T-helper 2 cell treated with Interferon-gamma antibody and Interleukin-4, amounts not matched to agents 5 μg/mL and 100 μg/mL, for 36 hours (primary cell): ENCODE results near the gene ZNF248.
"Not testable (repeated sequence)": the region's sequence is repeated elsewhere in the genome, so short reads cannot be mapped to it uniquely, and the experiment has no call there.

Experiments
- DNase-seq: peaks from one replicate; pipeline ENCODE4 v3.0.0; 2021; ENCODE audit warnings: low spot score
- H3K27ac Mint-ChIP-seq: one replicate; pipeline ENCODE4 v1.8.0; 2021; ENCODE audit warnings: mild to moderate bottlenecking, mixed read lengths
- H3K27me3 Mint-ChIP-seq: one replicate; pipeline ENCODE4 v1.8.0; 2021; ENCODE audit warnings: low read depth, mixed read lengths
- H3K36me3 Mint-ChIP-seq: one replicate; pipeline ENCODE4 v1.8.0; 2021; ENCODE audit warnings: low read depth, mixed read lengths
- H3K4me1 Mint-ChIP-seq: one replicate; pipeline ENCODE4 v1.8.0; 2021; ENCODE audit warnings: low read depth, mixed read lengths
- H3K4me3 Mint-ChIP-seq: one replicate; pipeline ENCODE4 v1.8.0; 2022; ENCODE audit warnings: mild to moderate bottlenecking, moderate library complexity, mixed read lengths
- H3K9me3 Mint-ChIP-seq: one replicate; pipeline ENCODE4 v1.8.0; 2021; ENCODE audit warnings: mixed read lengths

The ZNF248 gene

GRCh38 chr10:37748170-37748569, 109.2 kb downstream of the ZNF248 start:
- Mint-ChIP-seq H3K9me3 (peaks cover 12% of the 10 kb centered on the region), H3K4me3 (no peak overlapping the region), H3K4me1 (no peaks in the 10 kb centered on the region), H3K36me3 (no peaks in the 10 kb centered on the region), H3K27me3 (no peaks in the 10 kb centered on the region), H3K27ac (no peak overlapping the region)
- DNase-seq = no peak

DNA sequence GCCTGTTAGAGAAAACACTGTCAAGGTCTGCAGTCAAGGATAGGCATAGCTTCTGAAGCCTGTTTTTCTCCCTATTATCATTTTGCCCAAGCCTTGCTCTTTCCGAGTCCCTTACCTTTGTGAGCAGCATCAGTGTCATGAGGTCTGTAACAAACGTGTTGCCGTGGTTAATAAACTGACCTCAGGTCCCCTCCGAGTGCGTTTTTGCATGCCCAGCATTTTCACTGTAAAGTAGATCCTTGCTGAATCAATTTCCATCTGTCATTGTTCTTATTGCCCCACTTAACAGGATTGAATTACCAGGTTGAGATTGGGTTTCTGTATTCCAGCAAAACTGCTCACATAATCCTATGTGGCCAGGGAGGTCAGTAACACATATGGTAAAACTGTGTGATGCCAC, 110.3 kb downstream of the ZNF248 start:
- H3K27ac Mint-ChIP-seq = no peak overlapping the region
- no peaks in the 10 kb centered on the region for H3K27me3 Mint-ChIP-seq
- no peak for DNase-seq
- peaks cover 9% of the 10 kb centered on the region for H3K9me3 Mint-ChIP-seq
- no peak overlapping the region for H3K4me3 Mint-ChIP-seq
- no peaks in the 10 kb centered on the region for H3K4me1 Mint-ChIP-seq
- H3K36me3 Mint-ChIP-seq = no peaks in the 10 kb centered on the region

DNA sequence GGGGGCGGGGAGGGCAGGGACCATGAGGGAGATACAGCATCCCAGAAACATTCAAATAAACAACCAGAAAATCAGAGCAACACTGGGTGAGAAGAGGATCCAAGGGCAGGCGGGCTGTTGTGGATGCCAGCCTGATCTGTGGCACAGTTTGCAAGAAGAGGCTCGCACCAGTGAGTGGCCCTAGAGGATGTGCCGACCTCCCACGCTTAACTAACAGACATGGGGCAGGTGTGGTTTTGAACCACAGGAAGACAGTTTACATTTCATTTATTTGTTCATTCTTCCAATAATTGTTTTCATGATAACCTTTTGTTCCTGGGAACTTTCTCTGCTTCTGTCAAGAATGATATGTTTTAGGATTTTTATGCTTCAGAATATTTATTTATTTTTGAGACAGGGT, 115.6 kb downstream of the ZNF248 start:
- Mint-ChIP-seq H3K4me3 (no peak overlapping the region), H3K36me3 (no peaks in the 10 kb centered on the region), H3K4me1 (no peaks in the 10 kb centered on the region), H3K27me3 (no peaks in the 10 kb centered on the region), H3K27ac (no peak overlapping the region), H3K9me3 (peaks cover 9% of the 10 kb centered on the region)
- no peak for DNase-seq

DNA sequence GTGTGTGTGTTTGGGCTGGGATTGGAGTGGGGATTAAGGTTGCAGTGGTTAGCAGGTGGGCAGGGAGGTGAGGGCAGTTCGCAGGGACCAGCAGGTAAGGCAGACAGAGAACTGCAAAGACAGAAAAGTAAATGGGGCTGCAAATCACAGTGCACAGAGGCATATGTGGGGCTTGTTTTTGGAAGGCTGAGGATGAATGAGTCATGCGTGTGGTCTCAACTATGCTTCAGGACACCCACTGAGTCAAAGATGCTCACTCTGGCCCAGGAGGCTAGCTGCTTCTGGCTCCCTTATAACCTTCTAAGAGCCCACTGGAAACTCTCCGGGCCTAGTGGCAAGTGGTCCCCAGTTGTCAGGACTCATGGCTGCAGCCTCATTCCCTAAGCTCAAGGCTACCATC, 118.2 kb downstream of the ZNF248 start:
- no peak for DNase-seq
- Mint-ChIP-seq H3K36me3 (no peaks in the 10 kb centered on the region), H3K4me1 (peaks cover 2% of the 10 kb centered on the region), H3K27me3 (no peaks in the 10 kb centered on the region), H3K4me3 (no peak overlapping the region), H3K9me3 (peaks cover 11% of the 10 kb centered on the region), H3K27ac (no peak overlapping the region)

DNA sequence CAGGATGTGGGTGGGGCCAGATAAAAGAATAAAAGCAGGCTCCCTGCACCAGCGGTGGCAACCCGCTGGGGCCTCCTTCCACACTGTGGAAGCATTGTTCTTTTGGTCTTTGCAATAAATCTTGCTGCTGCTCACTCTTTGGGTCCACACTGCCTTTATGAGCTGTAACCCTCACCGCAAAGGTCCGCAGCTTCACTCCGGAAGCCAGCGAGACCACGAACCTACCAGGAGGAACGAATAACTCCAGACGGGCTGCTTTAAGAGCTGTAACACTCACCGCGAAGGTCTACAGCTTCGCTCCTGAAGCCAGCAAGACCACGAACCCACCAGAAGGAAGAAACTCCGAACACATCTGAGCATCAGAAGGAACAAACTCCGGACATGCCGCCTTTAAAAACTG, 119.2 kb downstream of the ZNF248 start:
- H3K27ac Mint-ChIP-seq, H3K27me3 Mint-ChIP-seq, H3K4me3 Mint-ChIP-seq, H3K4me1 Mint-ChIP-seq, H3K36me3 Mint-ChIP-seq, DNase-seq: not testable (repeated sequence)
- peaks cover 14% of the 10 kb centered on the region for H3K9me3 Mint-ChIP-seq

GRCh38 chr10:37737336-37737735, 120.1 kb downstream of the ZNF248 start:
- Mint-ChIP-seq H3K4me3 (no peak overlapping the region), H3K36me3 (no peaks in the 10 kb centered on the region), H3K9me3 (peaks cover 14% of the 10 kb centered on the region), H3K4me1 (peaks cover 6% of the 10 kb centered on the region), H3K27ac (no peak overlapping the region), H3K27me3 (no peaks in the 10 kb centered on the region)
- DNase-seq = no peak

DNA sequence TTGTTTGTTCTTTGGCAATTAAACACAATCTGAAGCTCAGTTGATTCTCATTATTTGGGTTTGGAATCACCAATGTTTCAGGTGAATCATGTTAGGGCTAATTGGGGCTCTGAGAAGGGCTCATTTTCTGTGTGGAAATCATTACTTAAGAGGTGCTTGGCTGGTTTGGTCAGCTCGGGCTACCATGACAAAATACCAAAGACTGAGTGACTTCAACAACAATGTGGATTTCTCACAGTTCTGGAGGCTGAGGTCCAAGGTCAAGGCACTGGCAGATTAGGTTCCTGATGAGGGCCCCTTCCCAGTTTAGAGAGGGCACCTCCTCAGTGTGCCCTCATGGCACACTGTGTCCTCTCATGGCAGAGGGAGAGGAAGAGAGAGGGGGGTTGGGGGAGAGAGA, 121.3 kb downstream of the ZNF248 start:
- H3K4me1 Mint-ChIP-seq = peaks cover 6% of the 10 kb centered on the region
- H3K9me3 Mint-ChIP-seq = peaks cover 14% of the 10 kb centered on the region
- H3K27me3 Mint-ChIP-seq = no peaks in the 10 kb centered on the region
- no peak overlapping the region for H3K27ac Mint-ChIP-seq
- DNase-seq = no peak
- H3K4me3 Mint-ChIP-seq = no peak overlapping the region
- no peaks in the 10 kb centered on the region for H3K36me3 Mint-ChIP-seq

- peaks cover 10% of the 10 kb centered on the region for H3K9me3 Mint-ChIP-seq
- no peak overlapping the region for H3K4me3 Mint-ChIP-seq
- no peaks in the 10 kb centered on the region for H3K27me3 Mint-ChIP-seq
- no peaks in the 10 kb centered on the region for H3K36me3 Mint-ChIP-seq
- DNase-seq = peak; percentile 22
- H3K4me1 Mint-ChIP-seq = peaks cover 6% of the 10 kb centered on the region
- no peak overlapping the region for H3K27ac Mint-ChIP-seq
These were observed 122.4 kb downstream of the ZNF248 start for GRCh38 chr10:37734971-37735370.
